22Rv1 (cell line): Measurements from ENCODE around the gene KCNG2.

Source experiments
- CTCF ChIP-seq: fragments of 450-650 bp; IDR thresholded peaks from 2 replicates; pipeline ENCODE4 v1.5.1; 2017; ENCODE audit warnings: mild to moderate bottlenecking
- ZFX ChIP-seq: fragments of 450-650 bp; IDR thresholded peaks from 2 replicates; pipeline ENCODE4 v1.6.1; 2017; ENCODE audit warnings: antibody characterized with exemption, borderline replicate concordance

- TF ChIP-seq CTCF (no peak), ZFX (no peak)
Observed at GRCh38 chr18:79905993-79906392, 108.3 kb downstream of the KCNG2 start.
